Subcutaneous adipose tissue (tissue), 4 donors: Measurements from ENCODE around the gene TIMM21. TPM values are rescaled to one million over a fixed set of nuclear protein-coding genes. Genes with fewer than 3 reads are reported as not detected.

Experiments used
- CTCF ChIP-seq: fragments of 450-650 bp; IDR thresholded peaks from one replicate; pipeline ENCODE4 v1.5.1; 2016; ENCODE audit warnings: low read depth, mild to moderate bottlenecking, control low read depth, antibody characterized with exemption, moderate library complexity
- total RNA-seq, 4 donors: library from RNA; depleted of rRNA; stranded (reverse); fragments of >200 nt; gene quantifications; one replicate each; pipeline ENCODE4 v1.1.0, GENCODE V29; 2016

The TIMM21 gene
- total RNA-seq, 4 donors from 2014 or later, result 25.3 to 50.4 (median 33.1) TPM

GRCh38 chr18:74186661-74187060 lies 38.3 kb downstream of the TIMM21 start:
- no peak for TF ChIP-seq CTCF

GRCh38 chr18:74190086-74190485 lies 41.8 kb downstream of the TIMM21 start:
- no peak for TF ChIP-seq CTCF

- no peak for TF ChIP-seq CTCF
Observed at GRCh38 chr18:74191577-74191976, 43.3 kb downstream of the TIMM21 start.

GRCh38 chr18:74194691-74195090 lies 46.4 kb downstream of the TIMM21 start:
- TF ChIP-seq CTCF, result no peak

- TF ChIP-seq CTCF, result no peak
Observed at GRCh38 chr18:74196220-74197119, 48.1 kb downstream of the TIMM21 start.

GRCh38 chr18:74197705-74198341 lies 49.5 kb downstream of the TIMM21 start:
- TF ChIP-seq CTCF, result no peak

- TF ChIP-seq CTCF, result no peak
Observed at GRCh38 chr18:74198453-74198852, 50.1 kb downstream of the TIMM21 start.
